H1 (cell line): ENCODE results near the gene POLRMT. TPM values are rescaled to one million over a fixed set of nuclear protein-coding genes. Genes with fewer than 3 reads are reported as not detected.

Experiments
- CTCF ChIA-PET: fragments of 300-600 bp; sonication (Branson Sonifier 250); formaldehyde crosslinking; loops from one replicate; lab custom pipeline; 2021; ENCODE audit not compliant: partially characterized antibody; lab: Charles Lee
- POLR2A ChIA-PET: fragments of 300-600 bp; sonication (Branson Sonifier 250); formaldehyde crosslinking; loops from one replicate; lab custom pipeline; 2021; ENCODE audit warnings: inconsistent platforms; ENCODE audit not compliant: partially characterized antibody; lab: Charles Lee
- DNase-seq, 2 experiments: peaks; one replicate each; pipeline versions ENCODE4 v3.0.0 to v3.0.0-alpha.2; 2010 to 2022; ENCODE audit warnings: low spot score in 2 of 2, low read depth in 1 of 2, mixed read lengths in 1 of 2
- FAIRE-seq: peaks from 2 replicates; lab custom pipeline; 2011; peaks lifted over from hg19 to GRCh38; lab: Jason Lieb, UNC
- H2AFZ ChIP-seq: 2 replicates; pipeline ENCODE4 v1.8.1; 2012; ENCODE audit warnings: low read length, inconsistent platforms
- H2AK5ac ChIP-seq: 2 replicates; pipeline ENCODE4 v1.6.1; 2013; ENCODE audit warnings: low read depth, low read length
- H2BK120ac ChIP-seq: replicated peaks from 2 replicates; pipeline ENCODE3; 2013; ENCODE audit warnings: low read depth, low read length, inconsistent platforms
- H2BK12ac ChIP-seq: 2 replicates; pipeline ENCODE4 v1.6.1; 2013; ENCODE audit warnings: low read depth, low read length
- H2BK15ac ChIP-seq: 2 replicates; pipeline ENCODE4 v1.6.1; 2013; ENCODE audit warnings: low read length
- H2BK20ac ChIP-seq: 2 replicates; pipeline ENCODE4 v1.6.1; 2013; ENCODE audit warnings: low read length
- H2BK5ac ChIP-seq: 2 replicates; pipeline ENCODE4 v1.6.1; 2013; ENCODE audit warnings: low read depth, low read length
- H3K14ac ChIP-seq: 2 replicates; pipeline ENCODE4 v1.6.1; 2013; ENCODE audit warnings: inconsistent platforms; ENCODE audit not compliant: insufficient read length
- H3K18ac ChIP-seq: 2 replicates; pipeline ENCODE4 v1.6.1; 2013; ENCODE audit warnings: low read length; ENCODE audit errors: extremely low read depth
- H3K23ac ChIP-seq: 2 replicates; pipeline ENCODE4 v1.6.1; 2013; ENCODE audit warnings: inconsistent platforms; ENCODE audit not compliant: insufficient read length
- H3K23me2 ChIP-seq: 2 replicates; pipeline ENCODE4 v1.6.1; 2013; ENCODE audit warnings: low read depth, low read length
- H3K27ac ChIP-seq: 2 replicates; pipeline ENCODE4 v1.6.1; 2011; ENCODE audit warnings: low read depth, low read length, inconsistent platforms
- H3K27me3 ChIP-seq, 4 experiments: replicated peaks in 1 of 4; 1 replicate in 1 of 4; 2 replicates in 3 of 4; pipeline versions ENCODE4 v1.6.1 to v1.8.1; 2011 to 2013; ENCODE audit warnings: low read length in 3 of 4, mild to moderate bottlenecking in 3 of 4, inconsistent platforms in 2 of 4, mixed read lengths in 2 of 4, moderate library complexity in 1 of 4; ENCODE audit not compliant: control insufficient read depth in 3 of 4, insufficient read depth in 3 of 4; ENCODE audit errors: extremely low read depth in 1 of 4
- H3K36me3 ChIP-seq, 4 experiments: 2 replicates each; pipeline versions ENCODE4 v1.6.1 to v1.8.1; 2011 to 2013; ENCODE audit warnings: mild to moderate bottlenecking in 4 of 4, low read length in 3 of 4, moderate library complexity in 2 of 4, control low read depth in 1 of 4, inconsistent platforms in 1 of 4; ENCODE audit not compliant: insufficient read depth in 4 of 4, control insufficient read depth in 2 of 4
- H3K4ac ChIP-seq: replicated peaks from 2 replicates; pipeline ENCODE3; 2013; ENCODE audit warnings: low read length, low read depth, mixed read lengths, inconsistent platforms; ENCODE audit not compliant: insufficient read length
- H3K4me1 ChIP-seq, 4 experiments: replicated peaks in 1 of 4; 1 replicate in 1 of 4; 2 replicates in 3 of 4; pipeline versions ENCODE4 v1.6.1 to v1.8.1; 2011 to 2013; ENCODE audit warnings: low read length in 3 of 4, inconsistent platforms in 2 of 4, mixed read lengths in 1 of 4; ENCODE audit not compliant: insufficient read depth in 4 of 4, control insufficient read depth in 3 of 4
- H3K4me2 ChIP-seq, 2 experiments: 2 replicates each; pipeline versions ENCODE4 v1.6.1 to v1.8.1; 2011 to 2013; ENCODE audit warnings: low read depth in 2 of 2, low read length in 2 of 2, control low read depth in 1 of 2, inconsistent platforms in 1 of 2, mild to moderate bottlenecking in 1 of 2; ENCODE audit not compliant: insufficient read depth in 1 of 2
- H3K4me3 ChIP-seq, 4 experiments: fragments of 200-600, 300-600 bp in 1 of 4; sonication (generic), shearing (Covaris generic), sonication (Bioruptor Twin) in 1 of 4; 2 replicates each; pipeline versions ENCODE4 v1.5.1 to v1.8.1; 2011 to 2016; ENCODE audit warnings: low read length in 4 of 4, low read depth in 3 of 4, control low read depth in 2 of 4, inconsistent platforms in 2 of 4, mild to moderate bottlenecking in 2 of 4, mixed read lengths in 1 of 4, moderate library complexity in 1 of 4; ENCODE audit not compliant: insufficient read depth in 2 of 4; ENCODE audit errors: extremely low read depth in 1 of 4
- H3K56ac ChIP-seq: replicated peaks from 2 replicates; pipeline ENCODE3; 2013; ENCODE audit warnings: low read depth, mild to moderate bottlenecking, mixed read lengths, low read length, inconsistent platforms; ENCODE audit not compliant: insufficient read length
- H3K79me1 ChIP-seq: 2 replicates; pipeline ENCODE4 v1.6.1; 2013; ENCODE audit warnings: low read depth, low read length, control low read depth
- H3K79me2 ChIP-seq, 2 experiments: 2 replicates each; pipeline versions ENCODE4 v1.6.1 to v1.8.1; 2012 to 2013; ENCODE audit warnings: low read length in 2 of 2, mild to moderate bottlenecking in 2 of 2, inconsistent platforms in 1 of 2; ENCODE audit not compliant: insufficient read depth in 2 of 2, control insufficient read depth in 1 of 2
- H3K9ac ChIP-seq, 4 experiments: replicated peaks in 1 of 4; 1 replicate in 1 of 4; 2 replicates in 3 of 4; pipeline versions ENCODE4 v1.6.1 to v1.8.1; 2011 to 2013; ENCODE audit warnings: low read depth in 3 of 4, low read length in 3 of 4, control low read depth in 2 of 4, mild to moderate bottlenecking in 2 of 4, moderate library complexity in 2 of 4, inconsistent platforms in 1 of 4; ENCODE audit errors: extremely low read depth in 1 of 4
- H3K9me3 ChIP-seq, 2 experiments: 2 replicates each; pipeline versions ENCODE4 v1.6.1 to v1.8.1; 2012 to 2013; ENCODE audit warnings: mild to moderate bottlenecking in 2 of 2, moderate library complexity in 2 of 2, control low read depth in 1 of 2, inconsistent platforms in 1 of 2, low read depth in 1 of 2, low read length in 1 of 2, mixed read lengths in 1 of 2; ENCODE audit not compliant: insufficient read depth in 2 of 2
- H4K20me1 ChIP-seq, 2 experiments: replicated peaks in 1 of 2; 2 replicates each; pipeline versions ENCODE3 to v1.8.1; 2011 to 2013; ENCODE audit warnings: inconsistent platforms in 2 of 2, low read length in 2 of 2, mild to moderate bottlenecking in 1 of 2; ENCODE audit not compliant: insufficient read depth in 2 of 2, control insufficient read depth in 1 of 2
- H4K5ac ChIP-seq: 2 replicates; pipeline ENCODE4 v1.6.1; 2013; ENCODE audit warnings: low read length, low read depth, mixed read lengths, inconsistent platforms; ENCODE audit not compliant: insufficient read length
- H4K8ac ChIP-seq: 2 replicates; pipeline ENCODE4 v1.8.0; 2013; ENCODE audit warnings: mild to moderate bottlenecking, moderate library complexity, low read length, inconsistent platforms; ENCODE audit not compliant: insufficient read depth; ENCODE audit errors: extremely low read depth
- H4K91ac ChIP-seq: replicated peaks from 2 replicates; pipeline ENCODE3; 2013; ENCODE audit warnings: low read length, mixed read lengths, inconsistent platforms; ENCODE audit not compliant: insufficient read length
- CTBP2 ChIP-seq: IDR thresholded peaks from 2 replicates; pipeline ENCODE4 v1.7.0; 2011; ENCODE audit warnings: borderline replicate concordance, mild to moderate bottlenecking, moderate library complexity, mixed read lengths, low read length; ENCODE audit not compliant: insufficient read depth, insufficient read length
- HDAC2 ChIP-seq, 2 experiments: fragments of 300-600 bp in 1 of 2; sonication (generic) in 1 of 2; IDR thresholded peaks; 2 replicates each; pipeline ENCODE4 v1.6.1; 2011 to 2012; ENCODE audit warnings: low read depth in 2 of 2, low read length in 2 of 2, mild to moderate bottlenecking in 2 of 2, moderate library complexity in 2 of 2, borderline replicate concordance in 1 of 2, inconsistent platforms in 1 of 2
- JUN ChIP-seq: IDR thresholded peaks from 2 replicates; pipeline ENCODE4 v1.6.1; 2011; ENCODE audit warnings: low read depth, mild to moderate bottlenecking, improper control_type of control experiment, low read length
- KDM5A ChIP-seq: fragments of 200-600 bp; IDR thresholded peaks from 2 replicates; pipeline ENCODE4 v1.7.1; 2012; ENCODE audit warnings: mild to moderate bottlenecking, low read length, inconsistent platforms, mixed read lengths
- RBBP5 ChIP-seq: IDR thresholded peaks from 2 replicates; pipeline ENCODE4 v1.7.1; 2012; ENCODE audit warnings: low read depth, mild to moderate bottlenecking, inconsistent platforms, low read length, moderate library complexity, borderline replicate concordance
- WGBS, 2 experiments: shearing (Covaris generic) in 1 of 2; methylation state at CpG; one replicate each; pipeline versions ENCODE4 v1.1.6 to v1.1.7; 2013 to 2015; ENCODE audit warnings: low lambda C conversion rate in 2 of 2, mixed read lengths in 2 of 2, inconsistent platforms in 1 of 2, low coverage in 1 of 2, missing lambda C conversion rate in 1 of 2; ENCODE audit not compliant: insufficient replicate concordance in 2 of 2, insufficient coverage in 1 of 2, insufficient read length in 1 of 2; ENCODE audit errors: extremely low coverage in 1 of 2, missing lambda C conversion rate in 1 of 2; 5-methylcytosine and 5-hydroxymethylcytosine counted together
- polyA plus RNA-seq, 7 experiments: library from polyadenylated mRNA; depleted of rRNA in 3 of 7; stranded (reverse) in 5 of 7; unstranded in 2 of 7; fragments of >200 nt in 5 of 7; fragments of 200-250 nt in 2 of 7; gene quantifications; 1 replicate in 5 of 7; 2 replicates in 1 of 7; 4 replicates in 1 of 7; pipeline versions ENCODE4 v1.2.1 to v1.2.3, GENCODE V29; 2011 to 2013; ENCODE audit warnings: missing spikeins in 2 of 7, mixed read lengths in 2 of 7
- total RNA-seq: library from RNA; stranded (reverse); fragmentation: NEBNext Ultra II Directional; extraction: Animal tissue kit (Norgen Biotek cat#: 25700); gene quantifications from 2 replicates; pipeline ENCODE4 v1.2.1, GENCODE V29; 2021

The POLRMT gene
- total and polyA plus RNA-seq, 2 of the 8 experiments (the other 6 are each of a cell fraction or from before 2014, with no cell fraction given), result 93.0 to 111 TPM

DNA sequence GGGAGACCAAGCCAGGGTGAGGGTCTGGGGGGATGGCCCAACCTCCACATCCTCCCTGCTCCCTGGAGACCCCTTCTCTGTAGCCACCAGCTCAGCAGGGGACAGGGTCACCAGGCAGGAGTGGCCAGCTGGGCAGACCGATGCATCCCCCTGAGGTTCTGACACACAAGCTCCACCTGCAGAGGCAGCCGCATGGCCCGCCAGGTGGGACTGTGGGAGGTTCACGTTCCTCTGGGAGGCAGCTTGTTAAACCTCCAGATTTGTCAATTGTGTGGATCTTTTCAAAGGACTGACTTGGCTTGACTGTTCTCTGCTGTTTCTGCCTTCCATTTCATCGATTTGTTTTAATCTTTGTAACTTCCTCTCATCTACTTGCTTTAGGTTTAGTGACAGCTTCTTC is 8.1 kb downstream of the POLRMT start:
- H3K27me3 ChIP-seq, result no peaks in the 10 kb centered on the region
- no peak overlapping the region for H3K4me2 ChIP-seq
- no peak overlapping the region for H2AK5ac ChIP-seq
- no peak overlapping the region for H3K18ac ChIP-seq
- peaks cover 2 to 44% (median 24%) of the 10 kb centered on the region in 4 experiments for H3K36me3 ChIP-seq
- no peak overlapping the region for H3K4ac ChIP-seq
- H2BK12ac ChIP-seq, result no peak overlapping the region
- H3K27ac ChIP-seq, result no peak overlapping the region
- no peak overlapping the region for H3K56ac ChIP-seq
- 93% methylated on average over 5 of the region's 5 CpGs; no CpG with 5 or more reads in 1 of the 2 experiments for WGBS, 2 experiments
- no peak overlapping the region for H2BK15ac ChIP-seq
- no peak overlapping the region for H4K91ac ChIP-seq
- no peak overlapping the region; the same call in 1 of the 2 replicates for H4K8ac ChIP-seq
- no peak overlapping the region for H2BK120ac ChIP-seq
- H3K9ac ChIP-seq, result no peak overlapping the region
- H2BK20ac ChIP-seq, result no peak overlapping the region
- FAIRE-seq, result no peak
- no peaks in the 10 kb centered on the region; a peak in 1 of 7 replicates for H3K4me1 ChIP-seq
- no peak overlapping the region for H4K5ac ChIP-seq
- H3K9me3 ChIP-seq, result no peaks in the 10 kb centered on the region
- POLR2A ChIA-PET, result interaction anchor here (1.2 to 1.4 kb wide), 2 partner anchors 38 to 51 kb away, joined by 3 to 4 read pairs; partner anchors contain the start of gene RNF126
- no peak for DNase-seq
- H3K23ac ChIP-seq, result no peak overlapping the region
- no peak overlapping the region for H2BK5ac ChIP-seq
- no peaks in the 10 kb centered on the region; a peak in 1 of 4 replicates for H3K79me2 ChIP-seq
- CTCF ChIA-PET, result interaction anchor here (0.9 to 4.4 kb wide), 4 partner anchors 16 to 40 kb away, joined by 3 to 26 read pairs (median 8); no protein-coding TSS in a partner anchor
- H3K4me3 ChIP-seq, result no peak overlapping the region
- no peak overlapping the region for H3K14ac ChIP-seq
- no peak overlapping the region for H2AFZ ChIP-seq
- TF ChIP-seq RBBP5 (no peak), KDM5A (no peak), HDAC2 (IDR thresholded peaks at IDR 0.05; ENCODE audit: borderline replicate concordance in 1 of 2, low read depth in 2 of 2, low read length in 2 of 2) (no peak), JUN (no peak), CTBP2 (no peak)
- H3K23me2 ChIP-seq, result no peaks in the 10 kb centered on the region
- H3K79me1 ChIP-seq, result peaks cover 3% of the 10 kb centered on the region
- H4K20me1 ChIP-seq, result peaks cover 7 to 14% of the 10 kb centered on the region in 2 experiments
